Muscle layer of colon (tissue), 2 donors: ENCODE results near the gene PHF14.
"Not testable (repeated sequence)": the region's sequence is repeated elsewhere in the genome, so short reads cannot be mapped to it uniquely, and the experiment has no call there.

Experiments
- H3K27ac ChIP-seq: one replicate; pipeline ENCODE4 v1.7.0; 2013; ENCODE audit warnings: low read depth, mild to moderate bottlenecking, low read length, moderate library complexity
- H3K27me3 ChIP-seq, 2 donors: one replicate each; pipeline ENCODE4 v1.7.0; 2013; ENCODE audit warnings: low read length in 2 of 2, mild to moderate bottlenecking in 2 of 2; ENCODE audit not compliant: insufficient read depth in 2 of 2, control insufficient read depth in 1 of 2
- H3K36me3 ChIP-seq: one replicate; pipeline ENCODE4 v1.7.0; 2013; ENCODE audit warnings: mild to moderate bottlenecking, low read length; ENCODE audit not compliant: insufficient read depth
- H3K4me1 ChIP-seq: one replicate; pipeline ENCODE4 v1.7.0; 2013; ENCODE audit warnings: mild to moderate bottlenecking, low read length; ENCODE audit not compliant: insufficient read depth
- H3K4me3 ChIP-seq, 2 donors: one replicate each; pipeline ENCODE4 v1.7.0; 2013; ENCODE audit warnings: low read length in 2 of 2, low read depth in 1 of 2, mild to moderate bottlenecking in 1 of 2, moderate library complexity in 1 of 2
- H3K9ac ChIP-seq: one replicate; pipeline ENCODE4 v1.7.0; 2013; ENCODE audit warnings: low read length
- H3K9me3 ChIP-seq: one replicate; pipeline ENCODE4 v1.7.0; 2013; ENCODE audit warnings: mild to moderate bottlenecking, low read length
- donor health status: abdominal sarcoma.
- donor health status: Adenocarcinoma of cecum.

The PHF14 gene

DNA sequence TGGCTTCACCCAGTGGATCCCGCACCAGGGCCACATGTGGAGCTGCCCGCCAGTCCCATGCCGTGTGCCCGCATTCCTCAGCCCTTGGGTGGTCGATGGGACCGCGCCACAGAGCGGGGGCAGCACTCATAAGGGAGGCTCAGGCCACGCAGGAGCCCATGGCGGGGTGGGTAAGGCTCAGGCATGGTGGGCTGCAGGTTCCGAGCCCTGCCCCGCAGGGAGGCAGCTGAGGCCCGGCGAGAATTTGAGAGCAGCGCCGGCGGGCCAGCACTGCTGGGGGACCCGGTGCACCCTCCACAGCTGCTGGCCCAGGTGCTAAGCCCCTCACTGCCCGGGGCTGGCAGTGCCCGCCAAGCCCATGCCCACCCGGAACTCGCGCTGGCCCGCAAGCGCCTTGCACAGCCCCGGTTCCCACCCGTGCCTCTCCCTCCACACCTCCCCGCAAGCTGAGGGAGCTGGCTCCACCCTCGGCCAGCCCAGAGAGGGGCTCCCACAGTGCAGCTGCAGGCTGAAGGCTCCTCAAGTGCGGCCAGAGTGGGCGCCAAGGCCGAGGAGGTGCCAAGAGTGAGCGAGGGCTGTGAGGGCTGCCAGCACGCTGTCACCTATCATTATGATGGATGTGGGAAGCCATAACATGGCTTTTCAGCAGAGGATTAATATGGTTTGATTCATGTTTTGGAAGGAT, 22.0 kb downstream of the PHF14 start:
- H3K4me3 ChIP-seq, H3K9ac ChIP-seq: not testable (repeated sequence)

DNA sequence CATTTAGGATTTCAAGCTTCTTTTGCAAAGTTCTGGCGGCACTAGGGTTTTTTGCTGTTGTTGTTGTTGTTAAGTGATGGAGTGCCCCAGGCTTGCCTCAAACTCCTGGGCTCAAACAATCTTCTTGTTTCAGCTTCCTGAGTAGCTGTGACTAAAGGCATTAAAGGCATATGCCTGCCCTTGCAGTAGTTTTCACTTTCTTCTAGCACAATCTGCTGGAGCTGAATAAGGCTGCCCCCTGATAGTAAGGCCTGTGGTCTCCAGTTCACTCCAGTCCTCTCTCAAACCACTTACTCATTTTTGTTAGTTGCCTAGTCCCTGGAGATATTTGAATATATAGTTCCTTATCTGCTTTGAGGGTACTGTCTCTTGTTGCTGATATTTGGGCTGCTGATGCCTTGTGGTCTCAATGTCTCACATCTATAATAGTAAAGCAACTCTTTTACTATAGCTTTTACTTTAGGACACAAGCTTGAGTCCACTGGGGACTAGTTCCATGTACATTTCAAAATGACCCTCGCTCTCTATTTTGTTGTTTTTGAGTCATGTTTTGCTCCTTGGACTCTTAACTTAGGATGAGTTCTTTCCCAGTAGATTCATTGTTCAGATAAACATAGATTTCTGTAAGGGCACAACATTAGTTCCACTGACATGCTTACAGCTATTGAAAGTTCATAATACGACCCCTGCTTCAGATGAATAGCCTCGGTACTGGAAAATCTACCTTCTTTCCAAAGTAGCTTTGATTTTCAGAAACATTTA, 25.5 kb downstream of the PHF14 start:
- no peaks in the 10 kb centered on the region for H3K27me3 ChIP-seq
- no peaks in the 10 kb centered on the region for H3K36me3 ChIP-seq
- no peak overlapping the region for H3K27ac ChIP-seq
- no peaks in the 10 kb centered on the region for H3K9me3 ChIP-seq
- no peak overlapping the region for H3K4me3 ChIP-seq
- no peak overlapping the region for H3K9ac ChIP-seq
- no peaks in the 10 kb centered on the region for H3K4me1 ChIP-seq

More for the DNA sequence above, 22.0 kb downstream of the PHF14 start:
- not testable (repeated sequence) for H3K27me3 ChIP-seq, H3K27ac ChIP-seq, H3K36me3 ChIP-seq, H3K9me3 ChIP-seq, H3K4me1 ChIP-seq

GRCh38 chr7:11005202-11005601, 31.5 kb downstream of the PHF14 start:
- Histone ChIP-seq H3K9ac (no peak overlapping the region), H3K9me3 (no peaks in the 10 kb centered on the region), H3K4me1 (no peaks in the 10 kb centered on the region), H3K4me3 (no peak overlapping the region), H3K27me3 (no peaks in the 10 kb centered on the region), H3K36me3 (no peaks in the 10 kb centered on the region), H3K27ac (no peak overlapping the region)

DNA sequence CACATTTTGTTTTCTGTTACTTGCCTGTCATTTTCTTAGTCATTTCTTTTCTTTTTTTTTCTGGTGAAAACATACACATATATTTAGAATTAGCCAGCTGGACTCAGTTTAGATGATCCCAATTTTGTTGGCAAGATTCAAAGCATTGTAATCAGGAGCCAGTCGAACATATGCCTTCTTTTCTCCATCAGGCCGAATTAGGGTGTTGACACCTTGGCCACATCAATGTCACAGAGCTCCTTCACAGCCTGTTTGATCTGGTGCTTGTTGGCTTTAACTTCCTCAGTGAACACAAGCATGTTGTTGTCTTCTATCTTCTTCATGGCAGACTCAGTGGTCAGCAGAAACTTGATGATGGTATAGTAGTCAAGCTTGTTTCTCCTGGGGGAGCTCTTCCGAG, 32.6 kb downstream of the PHF14 start:
- H3K9me3 ChIP-seq: no peaks in the 10 kb centered on the region
- no peak overlapping the region for H3K9ac ChIP-seq
- H3K4me3 ChIP-seq: no peak overlapping the region
- H3K4me1 ChIP-seq: no peaks in the 10 kb centered on the region
- no peaks in the 10 kb centered on the region for H3K27me3 ChIP-seq
- no peak overlapping the region for H3K27ac ChIP-seq
- H3K36me3 ChIP-seq: no peaks in the 10 kb centered on the region

- H3K9ac ChIP-seq: no peak overlapping the region
- H3K27ac ChIP-seq: no peak overlapping the region
- H3K36me3 ChIP-seq: peaks cover 2% of the 10 kb centered on the region
- H3K4me1 ChIP-seq: no peaks in the 10 kb centered on the region
- no peaks in the 10 kb centered on the region for H3K27me3 ChIP-seq
- no peak overlapping the region for H3K4me3 ChIP-seq
- H3K9me3 ChIP-seq: no peaks in the 10 kb centered on the region
Measured at GRCh38 chr7:11009631-11010030, 36.0 kb downstream of the PHF14 start.

GRCh38 chr7:11021468-11021867, 47.8 kb downstream of the PHF14 start:
- peaks cover 8% of the 10 kb centered on the region for H3K36me3 ChIP-seq
- H3K27me3 ChIP-seq: no peaks in the 10 kb centered on the region
- no peaks in the 10 kb centered on the region for H3K4me1 ChIP-seq
- no peak overlapping the region for H3K27ac ChIP-seq
- H3K4me3 ChIP-seq: no peak overlapping the region
- no peak overlapping the region for H3K9ac ChIP-seq
- no peaks in the 10 kb centered on the region for H3K9me3 ChIP-seq

- no peak overlapping the region for H3K9ac ChIP-seq
- H3K27me3 ChIP-seq: no peaks in the 10 kb centered on the region
Measured at GRCh38 chr7:11026452-11027359, 53.0 kb downstream of the PHF14 start.

DNA sequence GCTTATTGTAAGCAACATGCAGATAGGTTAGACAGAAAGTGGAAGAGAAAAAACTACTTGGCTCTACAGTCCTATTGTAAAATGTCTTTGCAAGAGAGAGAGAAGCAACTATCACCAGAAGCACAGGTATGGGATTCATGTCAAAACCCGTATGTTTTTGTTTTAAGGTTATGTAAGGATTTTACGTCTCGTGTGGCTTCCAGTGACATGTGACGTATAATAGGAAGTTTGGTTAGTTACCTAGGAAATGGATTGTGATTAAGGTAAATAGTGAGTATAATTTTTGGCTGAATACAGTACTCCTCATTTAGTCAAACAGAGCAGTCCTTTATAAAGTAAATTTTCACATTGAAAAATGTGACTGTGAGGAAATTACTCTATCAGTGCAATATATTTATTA, 62.0 kb downstream of the PHF14 start:
- Histone ChIP-seq H3K9me3 (no peaks in the 10 kb centered on the region), H3K27me3 (no peaks in the 10 kb centered on the region), H3K4me3 (no peak overlapping the region), H3K4me1 (no peaks in the 10 kb centered on the region), H3K9ac (no peak overlapping the region), H3K27ac (no peak overlapping the region), H3K36me3 (peaks cover 11% of the 10 kb centered on the region)

More at GRCh38 chr7:11026452-11027359, 53.0 kb downstream of the PHF14 start:
- no peaks in the 10 kb centered on the region for H3K9me3 ChIP-seq
- H3K4me3 ChIP-seq: no peak overlapping the region
- no peaks in the 10 kb centered on the region for H3K4me1 ChIP-seq
- peaks cover 8% of the 10 kb centered on the region for H3K36me3 ChIP-seq
- no peak overlapping the region for H3K27ac ChIP-seq

GRCh38 chr7:11039974-11040373, 66.3 kb downstream of the PHF14 start:
- no peaks in the 10 kb centered on the region for H3K27me3 ChIP-seq
- peaks cover 11% of the 10 kb centered on the region for H3K36me3 ChIP-seq
- H3K9me3 ChIP-seq: no peaks in the 10 kb centered on the region
- H3K4me3 ChIP-seq: no peak overlapping the region
- no peak overlapping the region for H3K9ac ChIP-seq
- H3K4me1 ChIP-seq: no peaks in the 10 kb centered on the region
- no peak overlapping the region for H3K27ac ChIP-seq

GRCh38 chr7:11054033-11054432, 80.4 kb downstream of the PHF14 start:
- Histone ChIP-seq H3K27ac (no peak overlapping the region), H3K4me1 (no peaks in the 10 kb centered on the region), H3K9ac (no peak overlapping the region), H3K36me3 (peaks cover 5% of the 10 kb centered on the region), H3K27me3 (no peaks in the 10 kb centered on the region), H3K4me3 (no peak overlapping the region), H3K9me3 (no peaks in the 10 kb centered on the region)

GRCh38 chr7:11060893-11061292, 87.2 kb downstream of the PHF14 start:
- Histone ChIP-seq H3K4me3 (no peak overlapping the region), H3K36me3 (peaks cover 10% of the 10 kb centered on the region), H3K9me3 (no peaks in the 10 kb centered on the region), H3K27ac (no peak overlapping the region), H3K27me3 (no peaks in the 10 kb centered on the region), H3K9ac (no peak overlapping the region), H3K4me1 (no peaks in the 10 kb centered on the region)
